ENCODE data around the gene PTRHD1.

PTRHD1 gene

DNA sequence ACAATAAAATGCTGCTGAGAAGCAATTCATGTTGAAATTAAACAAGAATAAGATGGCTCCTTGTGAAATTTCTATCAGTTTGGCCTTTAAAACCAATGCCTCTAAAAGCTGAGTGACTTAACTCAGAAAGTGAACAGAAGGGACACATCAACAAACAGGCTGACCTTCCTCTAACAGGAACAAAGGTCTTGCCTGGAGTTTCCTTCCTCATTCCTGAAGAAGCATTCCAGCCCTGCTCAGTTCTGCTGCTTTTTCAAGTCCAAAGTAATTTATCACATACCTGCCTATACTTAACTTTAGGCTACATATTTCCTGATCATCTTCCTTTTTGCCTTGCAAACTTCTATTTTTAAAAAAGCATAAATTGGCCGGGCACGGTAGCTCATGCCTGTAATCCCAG is 14.1 kb downstream of the PTRHD1 start:
- TF ChIP-seq CTCF (IDR thresholded peaks at IDR 0.05; ENCODE audit: low read depth, low read length), result no peak
- no peak for DNase-seq (ENCODE audit: extremely low read depth, low read depth)

DNA sequence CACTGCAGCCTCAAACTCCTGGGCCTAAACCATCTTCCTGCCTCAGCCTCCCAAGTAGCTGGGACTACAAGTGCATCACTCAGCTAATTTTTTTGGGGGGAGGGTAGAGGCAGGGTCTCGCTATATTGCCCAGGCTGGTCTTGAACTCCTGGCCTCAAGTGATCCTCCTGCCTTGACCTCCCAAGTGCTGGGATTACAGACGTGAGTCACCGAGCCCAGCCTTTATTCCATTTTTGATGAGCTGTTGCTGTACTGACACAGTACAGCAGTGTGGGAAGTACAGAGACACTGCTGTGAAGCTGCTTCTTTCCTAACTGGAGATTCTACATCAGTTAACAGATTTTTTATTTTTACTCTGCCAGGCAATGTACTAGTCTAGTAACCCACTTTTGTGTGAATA is 18.8 kb downstream of the PTRHD1 start:
- no peak for DNase-seq (ENCODE audit: extremely low read depth, low read depth)
- no peak for TF ChIP-seq CTCF (IDR thresholded peaks at IDR 0.05; ENCODE audit: low read depth, low read length)

DNA sequence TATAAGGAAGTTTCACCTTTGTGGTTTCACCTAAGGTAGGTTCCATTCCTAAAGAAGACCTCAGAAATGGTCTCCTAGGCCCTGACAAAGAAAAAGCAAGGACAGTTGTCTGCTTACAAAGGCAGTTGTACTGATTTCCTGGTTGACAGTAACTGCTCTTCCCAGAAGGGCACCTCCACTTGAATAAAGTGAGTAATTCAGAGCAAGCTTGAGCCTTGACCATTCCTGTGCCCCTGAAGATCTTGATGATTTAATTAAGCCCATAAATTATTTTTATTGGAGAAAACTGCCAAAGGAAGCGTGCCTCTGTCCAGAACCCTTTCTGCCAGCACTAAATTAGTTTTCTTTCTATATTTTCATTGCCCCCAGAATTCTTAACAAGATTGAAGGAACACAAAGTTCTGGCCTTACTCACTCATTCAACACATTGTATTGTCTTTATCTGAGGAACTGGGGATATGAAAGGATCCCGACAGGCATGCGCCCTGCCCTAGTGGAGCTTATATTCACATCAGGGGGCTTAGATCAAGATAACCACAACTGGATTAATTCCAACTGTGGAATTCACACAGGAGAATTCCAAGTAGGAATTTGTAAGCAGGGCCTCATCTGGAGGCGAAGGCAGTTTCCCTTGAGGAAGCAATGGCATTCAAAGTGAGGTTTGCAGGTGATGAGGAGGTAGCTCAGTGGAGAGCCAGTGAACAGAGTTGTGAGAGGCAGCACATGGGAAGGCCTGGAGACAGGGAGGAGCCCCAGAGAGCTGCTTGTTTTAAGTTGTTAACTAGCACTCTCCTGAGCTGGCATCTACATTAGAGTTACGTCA is 21.2 kb downstream of the PTRHD1 start:
- no peak for TF ChIP-seq CTCF (IDR thresholded peaks at IDR 0.05; ENCODE audit: low read depth, low read length)
- no peak for DNase-seq (ENCODE audit: extremely low read depth, low read depth)

DNA sequence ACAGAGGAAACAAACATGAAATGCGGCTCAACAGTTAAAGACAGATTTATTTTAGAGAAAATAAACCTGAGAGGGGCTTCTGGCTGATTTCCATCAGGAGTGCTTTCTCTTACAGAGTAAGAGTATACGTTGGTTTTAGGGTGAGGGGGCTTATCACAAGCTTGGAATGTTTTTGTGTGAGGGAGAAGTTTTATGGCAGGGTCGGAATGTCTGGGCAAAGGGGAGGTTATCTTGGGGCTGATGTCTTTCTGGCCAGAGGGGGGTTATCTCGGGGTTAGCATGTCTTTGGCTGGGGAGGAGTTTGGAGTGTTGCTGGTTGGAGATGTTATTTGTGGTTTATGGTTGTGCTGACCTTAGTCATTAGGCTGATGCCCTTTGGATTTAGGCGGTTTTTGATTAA is 22.1 kb downstream of the PTRHD1 start:
- no peak for TF ChIP-seq CTCF (IDR thresholded peaks at IDR 0.05; ENCODE audit: low read depth, low read length)
- DNase-seq (ENCODE audit: extremely low read depth, low read depth), result no peak

DNA sequence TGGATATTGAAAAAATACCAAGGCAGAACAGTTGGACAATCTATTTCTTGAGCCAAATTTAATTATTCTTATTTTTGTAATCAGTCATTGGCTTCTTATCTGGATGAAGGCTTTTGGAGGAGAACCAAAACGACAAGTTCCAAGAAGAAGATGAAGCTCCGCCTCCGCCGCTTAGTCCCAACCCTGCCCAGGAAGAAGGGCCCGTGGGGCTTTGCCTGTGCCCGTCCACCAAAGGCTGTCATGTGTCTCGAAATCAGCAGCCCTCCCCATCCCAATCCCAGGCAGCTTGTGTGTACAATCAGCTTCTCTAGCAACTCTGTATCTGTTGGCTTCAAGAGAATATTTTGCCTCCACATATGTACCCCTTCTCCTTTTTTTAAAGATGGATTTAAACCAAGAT is 24.6 kb downstream of the PTRHD1 start:
- TF ChIP-seq CTCF (IDR thresholded peaks at IDR 0.05; ENCODE audit: low read depth, low read length), result no peak
- DNase-seq (ENCODE audit: extremely low read depth, low read depth), result no peak

- TF ChIP-seq CTCF (IDR thresholded peaks at IDR 0.05; ENCODE audit: low read depth, low read length), result no peak
- DNase-seq (ENCODE audit: extremely low read depth, low read depth), result no peak
Measured at GRCh38 chr2:24768013-24768412, 25.2 kb downstream of the PTRHD1 start.

GRCh38 chr2:24766609-24767008 is 26.6 kb downstream of the PTRHD1 start:
- DNase-seq (ENCODE audit: extremely low read depth, low read depth), result no peak
- TF ChIP-seq CTCF (IDR thresholded peaks at IDR 0.05; ENCODE audit: low read depth, low read length), result no peak
